NCI-H510A (cell line): Measurements from ENCODE around the gene ETV4.

Experiments used
- DNase-seq: peaks from one replicate; lab custom pipeline; 2025; lab: John Stamatoyannopoulos, UW

ETV4 gene

DNA sequence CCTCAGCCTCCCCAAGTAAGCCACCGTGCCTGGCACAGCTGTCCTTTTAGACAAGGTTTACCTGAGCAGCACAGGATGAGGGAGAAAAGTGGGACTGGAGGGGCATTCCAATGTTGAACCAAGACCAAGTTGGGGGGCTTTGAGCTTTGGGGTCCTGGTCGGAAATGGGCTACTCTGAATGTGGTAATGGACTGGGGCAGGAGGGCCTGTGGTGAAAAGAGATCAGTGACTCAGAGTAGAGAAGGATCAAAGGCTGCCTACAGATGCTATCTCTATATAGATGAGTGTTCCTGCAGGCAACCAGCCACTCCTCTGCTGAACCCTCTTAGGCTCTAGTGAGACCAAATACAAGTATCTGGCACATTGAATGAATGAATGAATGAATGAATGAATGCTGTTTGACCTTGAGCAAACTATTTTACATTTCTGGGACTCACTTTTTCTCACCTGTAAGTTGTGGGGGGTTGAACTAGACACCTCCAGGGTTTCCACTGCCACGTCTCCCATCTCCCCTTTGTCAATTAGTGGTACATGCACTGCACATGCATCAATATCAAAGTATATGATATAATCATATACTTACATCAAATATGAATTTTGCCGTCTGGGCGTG is 26.3 kb upstream of the ETV4 start:
- DNase-seq = no peak

DNA sequence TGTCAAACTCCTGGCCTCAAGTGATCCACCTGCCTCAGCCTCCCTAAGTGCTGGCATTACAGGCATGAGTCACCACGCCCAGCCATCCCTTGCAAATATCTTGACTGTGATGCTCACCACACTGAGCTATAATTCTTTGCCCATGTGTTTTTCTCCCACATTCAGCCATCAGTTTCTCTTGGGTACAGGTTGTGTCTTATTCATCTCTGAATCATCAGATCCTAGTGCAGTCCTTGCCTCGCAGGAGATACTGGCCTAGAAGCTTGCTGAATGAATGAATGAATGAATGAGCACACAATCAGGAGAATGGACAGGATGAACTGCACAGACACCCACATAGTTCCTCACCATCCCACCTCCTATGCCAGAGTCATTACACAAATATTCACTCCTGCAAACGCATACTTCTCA is 24.4 kb upstream of the ETV4 start:
- DNase-seq = no peak

DNA sequence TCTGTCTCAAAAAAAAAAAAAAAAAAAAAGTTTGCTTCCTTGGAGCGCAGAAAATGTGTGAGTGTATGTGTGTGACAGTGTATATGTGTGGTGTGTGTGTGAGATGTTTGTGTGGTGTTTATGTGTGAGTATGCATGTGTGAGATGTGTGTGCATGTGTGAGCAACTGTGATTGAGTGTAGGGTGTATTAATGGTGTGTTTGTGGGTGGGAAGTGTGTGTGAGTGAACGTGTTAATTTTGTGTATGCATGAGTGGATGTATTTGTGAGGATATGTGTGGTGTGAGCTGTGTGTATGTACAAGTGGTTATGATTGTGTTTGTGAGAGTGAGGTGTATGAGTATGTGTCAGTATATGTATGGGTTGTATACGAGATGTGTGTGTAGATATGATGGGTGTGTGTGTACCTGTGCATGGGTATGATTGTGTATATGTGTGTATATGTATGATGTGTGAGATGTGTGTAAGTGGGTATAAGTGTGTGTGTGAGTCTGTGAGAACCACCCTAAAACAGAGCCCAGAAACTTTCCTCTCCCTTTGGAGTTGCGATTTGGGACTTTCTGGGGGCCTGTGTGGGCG is 22.5 kb upstream of the ETV4 start:
- DNase-seq = no peak

DNA sequence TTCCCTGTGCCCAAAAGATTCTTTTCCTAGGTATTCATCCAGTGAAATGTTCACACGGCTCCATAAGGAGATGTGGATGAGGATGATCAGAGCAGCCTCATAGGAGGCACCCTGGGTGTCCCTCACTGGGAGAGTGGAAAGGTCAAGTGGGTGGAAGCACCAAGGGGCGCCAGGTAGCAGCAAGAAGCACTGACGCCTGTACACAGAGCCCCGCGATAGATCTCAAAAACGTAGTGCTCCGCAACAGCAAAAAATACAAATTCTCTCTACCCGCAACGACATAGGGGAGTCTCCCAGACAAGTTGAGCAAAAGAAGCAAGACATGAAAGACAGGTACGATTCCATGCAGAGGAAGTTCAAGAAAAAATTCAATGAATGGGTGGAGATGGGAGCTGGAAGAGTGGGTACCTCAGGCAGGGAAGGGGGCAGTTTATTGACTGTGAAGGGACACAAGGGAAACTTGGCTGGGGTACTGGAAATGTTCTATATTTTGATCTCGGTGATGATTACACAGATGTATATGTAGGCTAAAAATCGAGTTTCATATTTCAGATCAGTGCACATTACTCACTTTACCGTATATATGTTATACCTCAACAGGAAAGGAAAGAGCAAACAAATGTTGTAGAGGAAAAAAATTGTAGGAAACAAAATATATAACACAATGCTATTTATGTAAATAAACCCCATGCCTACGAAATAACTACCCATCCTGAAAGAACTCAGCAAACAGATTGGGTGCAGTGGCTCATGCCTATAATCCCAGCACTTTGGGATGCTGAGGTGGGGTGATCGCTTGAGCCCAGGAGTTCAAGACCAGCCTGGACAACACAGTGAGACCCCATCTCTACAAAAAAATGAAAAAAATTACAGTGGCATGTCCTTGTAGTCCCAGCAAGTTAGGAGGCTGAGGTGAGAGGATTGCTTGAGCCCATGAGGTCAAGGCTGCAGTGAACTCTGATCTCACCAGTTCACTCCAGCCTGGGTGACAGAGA is 17.8 kb upstream of the ETV4 start:
- no peak for DNase-seq

DNA sequence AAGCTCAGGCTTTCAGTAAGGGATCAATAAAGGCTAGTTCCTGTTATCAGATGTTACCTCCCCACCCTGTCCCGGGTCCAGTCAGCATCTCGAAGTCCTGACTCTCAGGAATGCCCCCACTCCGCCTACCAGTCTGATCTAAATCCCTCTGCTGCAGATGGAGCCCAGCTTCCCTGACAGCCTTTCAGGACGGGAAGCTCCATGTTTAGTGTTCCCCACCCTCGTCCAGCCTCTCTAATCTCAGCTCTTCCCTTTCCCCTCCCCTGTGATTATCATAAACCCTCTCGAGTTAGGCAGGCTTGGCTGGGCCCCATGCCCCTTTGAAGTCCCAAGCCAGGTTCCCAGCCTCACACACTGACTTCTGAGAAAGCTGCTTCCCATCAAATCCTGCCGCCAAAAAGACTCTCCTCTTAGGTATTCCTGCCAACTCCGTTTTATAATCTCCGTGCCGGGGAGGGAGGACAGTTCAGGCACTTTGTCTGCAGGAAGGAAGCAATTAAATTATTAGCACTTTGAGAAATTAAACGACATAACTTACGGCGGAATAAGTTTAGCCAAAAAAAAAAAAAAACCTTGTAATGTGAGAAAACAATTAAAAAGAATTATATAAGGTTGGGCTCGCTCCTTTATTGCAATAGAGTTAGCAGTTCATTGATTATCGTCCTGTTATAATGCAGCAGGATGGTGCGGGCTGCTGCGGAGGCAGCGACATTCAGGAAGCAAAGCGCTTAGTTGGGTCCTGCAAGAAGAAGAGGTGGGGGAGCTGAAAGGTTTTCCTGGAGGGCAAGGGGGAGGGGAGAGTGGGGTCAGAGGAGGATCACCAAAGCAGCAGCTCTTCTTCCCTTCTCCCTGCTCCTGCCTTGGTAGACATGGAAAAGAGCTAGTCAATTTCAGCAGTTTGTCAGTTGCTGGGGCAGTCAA is 16.8 kb upstream of the ETV4 start:
- DNase-seq = no peak

DNA sequence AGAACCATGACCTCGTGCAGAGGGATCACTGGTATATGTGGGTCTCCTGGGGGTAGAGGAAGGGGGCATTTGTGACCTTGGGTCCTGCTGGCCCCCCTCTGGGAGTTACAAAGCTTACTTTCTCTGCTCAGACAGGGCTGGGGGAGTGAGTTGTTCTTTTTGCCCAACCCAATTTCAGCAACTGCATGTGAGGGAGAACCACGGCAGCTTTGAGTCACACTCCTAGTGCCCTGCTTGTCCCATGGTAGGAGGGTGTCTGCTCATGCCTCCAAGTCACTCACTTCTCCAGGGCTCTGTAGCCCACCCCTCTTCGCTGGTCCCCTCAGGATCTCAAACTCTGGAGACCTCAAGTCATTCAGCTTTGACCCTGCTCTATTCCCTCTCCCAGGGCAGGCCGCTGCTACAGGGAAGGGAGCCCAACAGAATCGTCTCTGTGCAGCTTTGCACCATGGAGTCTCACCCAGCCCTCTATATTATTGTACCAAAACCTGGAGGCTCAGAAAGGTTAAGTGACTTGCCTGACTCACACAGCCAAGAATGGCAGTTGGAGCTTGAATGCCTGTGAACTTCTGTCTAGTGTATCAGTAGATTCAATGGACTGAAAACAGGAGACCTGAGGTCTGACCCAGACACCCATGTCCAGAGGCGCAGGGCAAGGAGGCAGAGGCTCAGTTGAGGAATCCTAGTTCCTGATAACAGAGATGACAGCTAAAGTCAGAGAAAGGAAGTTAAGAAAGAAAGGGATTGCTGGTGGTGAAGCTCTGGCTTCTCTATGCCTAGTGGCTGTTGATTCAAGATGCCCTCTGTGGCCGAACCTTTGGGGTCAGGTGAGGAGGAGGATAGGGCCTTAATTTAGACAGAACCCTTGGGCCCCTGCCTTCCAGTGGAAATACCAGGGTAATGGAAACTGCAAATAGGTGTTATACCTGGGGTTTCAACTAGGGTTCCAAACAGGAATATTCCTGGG is 14.6 kb upstream of the ETV4 start:
- DNase-seq = no peak

DNA sequence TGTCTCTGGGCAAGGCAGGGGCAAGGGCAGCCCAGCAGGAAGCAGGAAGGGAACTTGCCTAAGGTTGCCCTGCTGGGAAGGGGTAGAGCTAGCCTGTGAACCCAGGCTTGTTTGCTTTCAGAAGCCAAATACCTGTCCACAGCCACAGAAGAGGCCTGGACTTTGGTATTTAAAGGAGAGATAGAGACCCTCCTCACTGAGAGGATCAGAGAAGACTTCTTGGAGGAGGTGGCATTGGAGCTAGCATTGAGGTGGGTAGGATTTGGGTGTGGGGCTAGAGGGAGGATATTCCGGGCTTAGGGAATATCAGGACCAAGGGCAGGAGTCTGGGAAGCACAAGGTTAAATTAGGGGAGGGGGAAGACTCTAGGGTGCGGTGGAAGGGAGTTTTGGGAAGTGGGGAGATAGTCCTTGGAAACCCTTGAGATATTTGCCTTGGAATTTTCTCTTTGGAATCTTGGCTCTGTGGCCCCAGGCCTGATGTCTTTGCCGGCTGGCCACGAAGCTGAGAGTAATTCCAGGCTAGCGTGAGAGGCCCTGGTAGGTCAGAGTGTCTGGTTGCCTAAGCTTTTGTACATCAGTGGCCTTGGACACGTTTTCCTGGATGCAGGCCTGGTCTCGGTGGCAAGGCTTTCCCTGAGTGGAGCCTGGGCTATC is 13.1 kb upstream of the ETV4 start:
- no peak for DNase-seq

DNA sequence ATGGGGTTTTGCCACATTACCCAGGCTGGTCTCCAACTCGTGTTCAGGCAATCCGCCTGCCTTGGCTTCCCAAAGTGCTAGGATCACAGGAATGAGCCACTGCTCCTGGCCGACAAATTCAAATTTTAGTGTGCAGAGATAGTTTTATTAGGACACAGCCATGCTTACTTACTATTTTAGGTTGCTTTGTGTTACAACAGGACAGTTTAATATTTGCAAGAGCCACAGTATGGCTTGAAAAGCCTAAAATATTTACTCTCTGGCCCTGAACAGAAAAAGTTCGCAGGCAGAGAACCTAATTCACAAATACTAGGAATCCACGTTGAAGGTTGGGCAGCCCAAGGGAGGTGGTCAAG is 12.6 kb upstream of the ETV4 start:
- DNase-seq = no peak

DNA sequence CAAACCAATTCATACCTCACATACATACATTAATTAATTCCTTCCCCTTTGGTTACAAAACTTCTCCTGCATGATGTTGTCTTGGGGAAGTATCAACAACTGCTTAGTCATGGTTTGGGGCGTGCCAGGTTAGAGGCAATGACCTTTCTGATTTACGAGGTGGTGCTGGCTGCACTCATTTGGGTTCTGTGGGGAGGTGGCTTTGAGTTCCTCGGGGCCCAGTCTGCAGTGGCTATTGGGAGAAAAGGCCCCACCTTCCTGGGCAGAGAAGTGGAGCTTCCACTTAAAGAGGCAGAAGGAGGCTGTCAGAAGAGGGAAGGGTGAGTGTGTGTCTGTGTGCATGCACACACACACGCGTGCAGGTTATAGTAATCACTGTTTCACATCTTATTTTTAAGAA is 10.2 kb upstream of the ETV4 start:
- DNase-seq = no peak

DNA sequence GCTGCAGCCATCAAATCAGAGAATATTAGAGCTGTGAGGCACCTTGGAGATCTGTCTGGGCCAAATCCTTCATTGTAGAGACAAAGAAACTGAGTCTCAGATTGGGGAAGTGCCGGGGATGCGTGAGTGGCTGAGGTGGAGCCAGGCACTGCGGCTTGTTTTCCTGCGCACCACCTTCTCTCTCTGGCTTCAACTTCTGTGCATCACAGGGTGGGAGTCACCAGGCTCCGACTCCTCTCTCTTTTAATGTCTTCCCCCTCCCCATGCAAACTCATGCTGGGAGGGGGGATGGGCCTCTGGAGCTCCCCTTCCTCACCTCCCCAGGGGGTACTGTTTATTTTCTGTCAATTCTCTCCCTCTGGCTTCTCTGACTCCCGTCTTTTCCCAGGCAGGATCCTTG is 8.7 kb upstream of the ETV4 start:
- no peak for DNase-seq

DNA sequence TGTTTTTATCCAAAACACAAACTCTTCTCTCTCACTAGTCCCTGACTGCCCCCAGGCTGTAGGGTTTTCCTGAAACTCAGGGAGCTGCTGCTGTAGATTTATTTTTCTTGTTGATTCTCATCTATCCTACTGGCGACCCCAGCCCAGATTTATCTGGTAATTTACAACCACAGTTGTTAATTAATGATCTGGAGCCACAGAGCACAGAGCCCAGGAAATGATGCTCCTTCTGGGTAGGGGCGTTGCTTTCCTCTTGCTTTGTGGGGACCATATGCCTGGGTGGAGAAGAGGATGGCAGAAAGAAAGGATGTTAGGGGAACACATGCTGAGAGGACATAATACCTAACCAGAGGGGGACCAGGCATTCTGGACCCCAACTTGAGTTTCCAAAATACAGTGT is 7.4 kb upstream of the ETV4 start:
- DNase-seq = no peak

DNA sequence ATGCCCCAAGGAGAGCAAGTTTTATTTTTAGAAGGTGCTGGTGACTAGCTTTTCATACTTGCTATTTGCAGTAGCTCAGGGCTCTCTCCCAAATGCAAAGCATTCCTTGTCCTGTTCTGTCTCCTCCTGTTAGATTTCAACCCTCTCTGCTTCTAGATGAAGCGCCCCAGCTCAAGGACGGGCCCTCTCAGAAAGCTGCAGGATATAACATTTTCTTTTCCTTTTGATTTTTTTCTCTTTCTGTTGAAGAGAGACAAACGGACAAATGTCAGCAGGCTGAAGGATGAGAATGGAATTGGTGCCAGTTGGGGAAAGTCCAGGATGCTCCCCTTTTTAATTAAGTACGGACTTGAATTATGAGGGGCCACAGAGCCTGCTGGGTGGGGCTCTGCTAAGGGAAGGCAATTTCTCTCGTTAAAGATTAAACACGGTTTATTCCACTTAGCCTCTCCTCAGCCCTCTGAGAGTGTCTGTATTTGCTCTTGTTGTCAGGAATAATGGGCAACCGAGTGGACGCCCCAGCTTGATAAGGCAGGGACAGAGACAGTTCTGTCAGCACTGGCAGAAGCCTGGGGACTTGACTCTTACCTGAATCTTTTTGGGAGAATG is 6.2 kb upstream of the ETV4 start:
- no peak for DNase-seq

DNA sequence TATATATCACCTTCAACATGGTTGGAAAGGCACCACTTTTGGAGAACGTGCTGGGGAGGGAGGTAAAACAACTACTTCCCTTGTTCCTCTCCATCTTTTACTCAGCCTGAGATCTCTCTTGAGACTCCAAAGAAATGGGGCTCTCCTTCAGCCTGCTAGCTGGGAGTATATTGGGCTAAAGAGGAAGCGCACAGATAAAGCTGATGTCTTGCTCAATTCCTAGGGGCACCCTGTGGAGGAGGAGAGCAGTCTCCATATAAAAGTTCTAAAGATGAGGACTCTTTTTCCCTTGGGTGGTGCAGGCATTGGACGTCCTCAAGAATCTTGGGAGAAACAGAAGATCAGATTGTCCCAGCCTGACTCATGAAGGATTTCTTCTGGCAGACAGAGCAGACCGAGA is 4.6 kb upstream of the ETV4 start:
- DNase-seq = no peak

DNA sequence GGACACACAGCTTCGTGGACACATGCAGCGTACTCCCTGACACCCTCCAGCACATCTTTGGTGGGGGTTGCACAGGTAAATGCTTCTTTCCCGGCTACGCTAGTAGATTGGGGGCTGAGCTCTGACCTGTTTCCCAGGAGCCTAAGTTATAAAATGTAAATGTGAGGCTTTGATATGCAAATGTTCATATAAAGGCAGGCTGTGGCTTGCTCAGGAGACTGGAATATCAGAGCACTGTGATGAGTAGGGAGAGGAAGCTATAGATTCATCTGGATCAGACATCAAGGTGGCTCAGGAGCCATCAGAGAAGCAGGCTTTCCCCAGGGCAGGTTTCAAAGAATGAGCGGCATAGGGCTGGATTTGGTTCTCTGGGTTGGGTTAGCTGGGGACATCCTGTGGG is 3.4 kb upstream of the ETV4 start:
- DNase-seq = no peak

DNA sequence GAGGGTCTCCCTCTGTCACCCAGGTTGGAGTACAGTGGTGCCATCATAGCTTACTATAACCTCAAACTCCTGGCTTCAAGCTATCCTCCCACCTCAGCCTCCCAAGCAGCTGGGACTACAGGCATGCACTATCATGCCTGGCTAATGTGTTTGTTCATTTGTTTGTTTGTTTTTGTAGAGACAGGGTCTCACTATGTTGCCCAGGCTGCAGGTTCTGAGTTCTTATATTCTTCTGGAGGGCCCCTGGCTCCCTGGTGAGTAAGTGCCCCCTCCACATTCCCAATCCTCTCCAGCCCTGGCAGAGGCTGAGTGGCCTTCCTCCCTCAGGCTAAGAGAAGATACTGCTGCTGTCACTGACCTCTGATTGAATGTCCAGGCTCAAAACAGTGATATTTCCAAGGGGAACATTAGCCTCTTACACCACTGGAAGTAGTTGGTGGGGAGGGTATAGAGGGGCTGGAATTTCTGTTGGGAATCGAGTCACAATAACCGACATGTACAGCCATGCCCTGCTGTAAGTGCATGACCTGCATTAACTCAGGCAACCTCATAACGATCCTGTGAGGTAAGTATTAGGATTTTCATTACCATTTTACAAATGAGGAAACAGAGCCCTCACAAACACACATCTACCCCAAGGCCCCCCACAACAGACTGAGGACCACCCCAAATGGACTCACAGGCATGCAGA is 2.7 kb upstream of the ETV4 start:
- no peak for DNase-seq

DNA sequence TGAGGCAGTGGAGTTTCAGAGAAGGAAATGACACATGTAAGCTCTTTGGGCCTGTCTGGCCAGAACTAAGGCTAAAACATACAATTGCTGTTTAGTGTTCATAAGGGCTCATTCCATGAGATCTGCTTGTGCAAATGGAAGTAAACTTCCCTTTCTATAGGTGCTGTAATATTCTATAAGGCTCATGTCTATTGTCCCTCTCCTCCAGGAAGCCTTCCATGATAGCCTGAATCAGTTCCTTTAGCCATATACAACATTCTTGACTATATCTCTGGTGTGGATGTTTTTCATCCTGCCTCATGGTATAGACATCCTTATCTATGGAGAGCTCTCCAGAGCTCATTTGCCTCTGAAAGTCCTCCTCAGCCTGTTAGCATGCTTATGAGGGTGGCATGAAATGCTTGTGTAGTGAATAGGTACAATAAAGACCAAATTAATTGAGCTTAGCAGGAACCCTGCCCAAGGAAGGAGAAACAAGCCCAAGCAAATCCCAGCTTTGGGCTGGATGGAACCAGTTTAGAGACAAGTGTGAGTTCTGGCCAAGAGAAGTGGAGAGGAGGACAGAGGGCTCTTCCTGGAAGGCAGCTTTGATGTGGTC is 1.6 kb upstream of the ETV4 start:
- DNase-seq = no peak

DNA sequence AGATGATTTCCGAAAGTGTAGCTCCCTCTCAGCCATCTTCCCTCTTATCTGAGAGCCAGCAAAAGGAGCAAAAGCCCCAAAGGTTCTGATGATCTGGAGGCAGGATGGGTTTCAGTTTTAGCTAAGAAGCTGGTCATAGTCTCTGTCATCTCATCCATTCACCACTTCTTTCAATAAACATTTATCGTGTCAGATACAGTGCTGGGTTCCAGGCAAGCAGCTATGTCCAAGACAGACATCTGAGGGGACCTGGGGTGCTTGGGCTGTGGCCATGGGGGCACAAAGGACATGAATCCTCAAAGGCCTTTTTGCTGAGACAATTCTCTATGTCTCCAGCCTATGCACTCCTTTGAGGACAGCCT is 1.0 kb upstream of the ETV4 start:
- DNase-seq = no peak

DNA sequence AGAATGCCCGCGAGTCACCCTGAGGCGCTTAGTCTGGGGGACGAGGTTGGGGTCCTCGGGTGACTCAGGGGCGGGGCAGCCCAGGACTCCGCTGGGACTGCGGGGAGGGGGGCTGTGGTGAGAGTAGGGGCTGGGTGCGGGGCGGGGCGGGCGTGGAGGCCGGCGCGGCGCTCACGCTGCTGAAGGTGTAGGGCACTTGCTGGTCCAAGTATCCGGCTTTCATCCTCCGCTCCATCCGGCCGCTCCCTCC is 832 bp downstream of the ETV4 start:
- DNase-seq = no peak

DNA sequence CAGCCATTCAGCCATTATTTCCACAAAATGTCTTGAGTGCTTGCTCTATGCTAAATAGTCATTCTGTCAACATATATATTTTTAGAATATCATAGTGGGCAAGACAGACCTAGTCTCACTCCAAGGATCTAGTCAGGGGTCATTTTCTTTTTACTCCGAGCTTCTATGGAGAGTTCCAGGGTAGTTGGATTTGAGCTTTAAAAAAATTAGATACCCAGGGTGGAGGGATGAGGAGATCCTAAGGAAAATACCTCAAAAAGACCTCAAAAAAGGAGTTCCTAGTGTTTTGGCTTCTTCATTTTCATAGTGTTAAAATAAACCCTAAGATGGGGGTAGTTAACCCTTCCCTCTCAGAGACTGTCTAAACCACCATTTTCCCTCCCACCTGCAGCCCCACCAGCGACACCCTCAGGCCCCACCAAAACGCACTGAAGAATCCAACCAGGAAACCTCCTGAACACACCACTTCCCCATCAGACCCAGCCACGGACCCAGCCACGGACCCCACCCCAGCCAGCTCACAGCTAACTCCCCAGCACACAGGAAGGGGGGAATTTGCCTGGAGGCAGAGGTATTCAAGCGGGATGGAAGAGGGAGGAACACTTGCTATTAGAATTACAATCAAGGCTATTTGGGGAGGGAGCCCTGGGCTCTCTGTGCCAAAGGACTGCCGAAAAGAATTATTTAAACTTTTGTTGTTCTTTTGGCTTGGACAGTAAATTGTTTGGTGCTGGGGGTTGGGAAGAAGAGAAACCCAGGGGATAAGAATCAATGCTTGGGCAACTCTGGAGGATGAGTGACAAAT is 2.2 kb downstream of the ETV4 start:
- no peak for DNase-seq
